Mesenchymal stem cell (in vitro differentiated cells and primary cell): ENCODE data around the gene ASXL2.
"Not testable (repeated sequence)": the region's sequence is repeated elsewhere in the genome, so short reads cannot be mapped to it uniquely, and the experiment has no call there.

Experiments used
- DNase-seq: peaks from one replicate; pipeline ENCODE4 v3.0.0-alpha.2; 2013
- H2AFZ ChIP-seq: one replicate; pipeline ENCODE4 v1.6.1; 2013; ENCODE audit warnings: low read depth, mild to moderate bottlenecking, control low read depth, inconsistent platforms, low read length, moderate library complexity
- H2AK5ac ChIP-seq: 2 replicates; pipeline ENCODE4 v1.6.1; 2013; ENCODE audit warnings: low read length, moderate library complexity, mild to moderate bottlenecking, inconsistent platforms; ENCODE audit not compliant: severe bottlenecking
- H2BK120ac ChIP-seq: one replicate; pipeline ENCODE4 v1.6.1; 2013; ENCODE audit warnings: low read depth, mild to moderate bottlenecking, inconsistent platforms, low read length, moderate library complexity
- H2BK12ac ChIP-seq, 2 experiments: one replicate each; pipeline ENCODE4 v1.6.1; 2013; ENCODE audit warnings: inconsistent platforms in 2 of 2, low read length in 2 of 2, mild to moderate bottlenecking in 2 of 2, moderate library complexity in 2 of 2, control low read depth in 1 of 2
- H2BK15ac ChIP-seq: one replicate; pipeline ENCODE4 v1.6.1; 2013; ENCODE audit warnings: mild to moderate bottlenecking, low read depth, inconsistent platforms; ENCODE audit not compliant: poor library complexity, severe bottlenecking
- H2BK5ac ChIP-seq: 2 replicates; pipeline ENCODE4 v1.6.1; 2013; ENCODE audit warnings: low read depth, mild to moderate bottlenecking, low read length, control low read depth, inconsistent platforms; ENCODE audit not compliant: poor library complexity, severe bottlenecking
- H3K14ac ChIP-seq, 2 experiments: one replicate each; pipeline ENCODE4 v1.6.1; 2013; ENCODE audit warnings: inconsistent platforms in 2 of 2, low read length in 2 of 2, control low read depth in 1 of 2, mild to moderate bottlenecking in 1 of 2, moderate library complexity in 1 of 2
- H3K18ac ChIP-seq, 2 experiments: one replicate each; pipeline ENCODE4 v1.6.1; 2013; ENCODE audit warnings: inconsistent platforms in 2 of 2, low read length in 2 of 2, control low read depth in 1 of 2, low read depth in 1 of 2, mild to moderate bottlenecking in 1 of 2
- H3K23ac ChIP-seq, 2 experiments: one replicate each; pipeline ENCODE4 v1.6.1; 2013; ENCODE audit warnings: inconsistent platforms in 2 of 2, low read length in 2 of 2, mild to moderate bottlenecking in 2 of 2, moderate library complexity in 2 of 2, control low read depth in 1 of 2
- H3K27ac ChIP-seq: 2 replicates; pipeline ENCODE4 v1.5.1; 2013; ENCODE audit warnings: mild to moderate bottlenecking, moderate library complexity, low read length, control low read depth, inconsistent platforms; ENCODE audit not compliant: poor library complexity, severe bottlenecking
- H3K27me3 ChIP-seq, 2 experiments: 2 replicates each; pipeline versions ENCODE4 v1.6.1 to v1.7.0; 2013; ENCODE audit warnings: low read length in 2 of 2, mild to moderate bottlenecking in 2 of 2, moderate library complexity in 2 of 2, control low read depth in 1 of 2, inconsistent platforms in 1 of 2; ENCODE audit not compliant: control insufficient read depth in 1 of 2, insufficient read depth in 1 of 2
- H3K36me3 ChIP-seq, 2 experiments: 2 replicates each; pipeline versions ENCODE4 v1.6.1 to v1.7.0; 2013; ENCODE audit warnings: low read length in 2 of 2, control low read depth in 1 of 2, inconsistent platforms in 1 of 2, low read depth in 1 of 2, mild to moderate bottlenecking in 1 of 2; ENCODE audit not compliant: insufficient read depth in 2 of 2, control insufficient read depth in 1 of 2
- H3K4ac ChIP-seq, 2 experiments: one replicate each; pipeline ENCODE4 v1.6.1; 2013; ENCODE audit warnings: inconsistent platforms in 2 of 2, low read length in 2 of 2, mild to moderate bottlenecking in 2 of 2, moderate library complexity in 2 of 2, control low read depth in 1 of 2, low read depth in 1 of 2
- H3K4me1 ChIP-seq: 2 replicates; pipeline ENCODE4 v1.6.1; 2013; ENCODE audit warnings: low read depth, low read length, control low read depth; ENCODE audit not compliant: control insufficient read depth, insufficient read depth
- H3K4me2 ChIP-seq: 2 replicates; pipeline ENCODE4 v1.6.1; 2013; ENCODE audit warnings: low read length, mild to moderate bottlenecking, inconsistent platforms; ENCODE audit not compliant: poor library complexity, severe bottlenecking
- H3K4me3 ChIP-seq, 2 experiments: 2 replicates each; pipeline versions ENCODE4 v1.5.1 to v1.7.0; 2013; ENCODE audit warnings: low read length in 2 of 2, mild to moderate bottlenecking in 2 of 2, control low read depth in 1 of 2, low read depth in 1 of 2; ENCODE audit not compliant: insufficient read depth in 1 of 2
- H3K79me1 ChIP-seq: replicated peaks from 2 replicates; pipeline ENCODE4 v1.6.1; 2013; ENCODE audit warnings: mild to moderate bottlenecking, control low read depth, low read length, inconsistent platforms; ENCODE audit not compliant: poor library complexity, severe bottlenecking
- H3K9ac ChIP-seq: 2 replicates; pipeline ENCODE4 v1.7.0; 2013; ENCODE audit warnings: mild to moderate bottlenecking, low read length, moderate library complexity
- H3K9me3 ChIP-seq: 2 replicates; pipeline ENCODE4 v1.7.0; 2013; ENCODE audit warnings: mild to moderate bottlenecking, low read length; ENCODE audit not compliant: control insufficient read depth
- H4K8ac ChIP-seq: one replicate; pipeline ENCODE4 v1.6.1; 2013; ENCODE audit warnings: inconsistent platforms, mild to moderate bottlenecking, low read length, moderate library complexity
- H4K91ac ChIP-seq: one replicate; pipeline ENCODE4 v1.6.1; 2013; ENCODE audit warnings: mild to moderate bottlenecking, low read length, inconsistent platforms
- WGBS: methylation state at CpG from one replicate; pipeline ENCODE4 v1.1.7; 2013; ENCODE audit warnings: mixed read lengths; 5-methylcytosine and 5-hydroxymethylcytosine counted together

Gene ASXL2

DNA sequence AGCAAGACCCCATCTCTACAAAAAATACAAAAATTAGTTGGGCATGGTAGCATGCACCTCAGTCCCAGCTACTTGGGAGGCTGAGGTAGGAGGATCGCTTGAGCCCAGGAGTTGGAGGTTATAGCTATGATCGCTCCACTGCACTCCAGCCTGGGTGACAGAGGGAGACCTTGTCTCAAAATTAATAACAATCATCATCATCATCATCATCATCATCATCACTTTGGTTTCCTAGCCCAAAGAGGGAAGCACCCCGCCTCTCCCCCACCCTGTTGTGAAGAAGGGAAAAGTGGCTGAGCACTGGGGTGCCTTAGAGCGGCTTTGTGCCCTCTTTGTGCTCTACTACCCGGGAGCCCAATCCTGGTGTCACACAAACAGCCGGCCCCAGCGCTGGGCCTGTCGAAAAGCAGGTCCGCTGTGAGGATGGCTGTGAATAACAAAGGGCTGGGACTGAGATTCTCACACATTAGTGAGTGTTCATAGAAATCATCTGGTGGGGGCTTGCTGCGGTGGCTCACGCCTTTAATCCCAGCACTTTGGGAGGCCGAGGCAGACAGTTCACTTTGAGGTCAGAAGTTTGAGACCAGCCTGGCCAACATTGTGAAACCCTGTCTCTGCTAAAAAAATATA is 42.6 kb upstream of the ASXL2 start:
- Histone ChIP-seq H2AK5ac (no peak overlapping the region), H2BK12ac (peak overlapping the region; percentile 49 to 90), H3K9me3 (no peaks in the 10 kb centered on the region), H3K23ac (no peak overlapping the region), H4K91ac (no peak overlapping the region), H4K8ac (no peak overlapping the region), H3K79me1 (no peaks in the 10 kb centered on the region), H3K27ac (no peak overlapping the region), H3K9ac (no peak overlapping the region), H3K4me1 (no peaks in the 10 kb centered on the region), H3K36me3 (no peaks in the 10 kb centered on the region), H3K4ac (no peak overlapping the region), H3K18ac (no peak overlapping the region), H3K4me2 (no peak overlapping the region), H3K4me3 (no peak overlapping the region), H2BK5ac (no peak overlapping the region), H3K14ac (no peak overlapping the region), H2BK15ac (no peak overlapping the region), H2BK120ac (no peak overlapping the region), H2AFZ (no peak overlapping the region), H3K27me3 (no peaks in the 10 kb centered on the region)
- WGBS, result 84% methylated on average over 11 of the region's 12 CpGs
- DNase-seq, result no peak

DNA sequence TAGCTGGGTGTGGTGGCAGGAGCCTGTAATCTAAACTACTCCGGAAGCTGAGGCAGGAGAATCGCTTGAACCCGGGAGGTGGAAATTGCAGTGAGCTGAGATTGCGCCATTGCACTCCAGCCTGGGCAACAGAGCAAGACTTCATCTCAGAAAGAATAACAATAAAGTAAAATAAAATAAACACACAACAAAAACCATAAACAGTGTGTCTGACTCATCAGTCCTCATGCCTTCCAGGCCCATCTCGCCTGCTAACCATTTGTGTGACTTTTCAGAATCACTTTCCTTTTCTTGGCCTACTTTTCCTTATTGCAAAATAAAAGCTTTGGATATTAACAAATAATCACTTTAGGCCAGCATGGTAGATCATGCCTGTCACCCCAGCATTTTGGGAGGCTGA is 42.0 kb upstream of the ASXL2 start:
- Histone ChIP-seq H3K4me1 (no peaks in the 10 kb centered on the region), H3K79me1 (no peaks in the 10 kb centered on the region), H3K27me3 (no peaks in the 10 kb centered on the region), H2BK15ac (no peak overlapping the region), H3K4ac (no peak overlapping the region), H3K27ac (no peak overlapping the region), H3K23ac (no peak overlapping the region), H2BK12ac (no peak overlapping the region), H3K9ac (no peak overlapping the region), H3K14ac (no peak overlapping the region), H2AFZ (no peak overlapping the region), H3K9me3 (no peaks in the 10 kb centered on the region), H4K91ac (no peak overlapping the region), H2AK5ac (no peak overlapping the region), H3K4me2 (no peak overlapping the region), H2BK120ac (no peak overlapping the region), H4K8ac (no peak overlapping the region), H3K18ac (no peak overlapping the region), H3K4me3 (no peak overlapping the region), H3K36me3 (no peaks in the 10 kb centered on the region), H2BK5ac (no peak overlapping the region)
- WGBS, result 15% methylated on average over 5 of the region's 5 CpGs
- DNase-seq, result peak; percentile 89

DNA sequence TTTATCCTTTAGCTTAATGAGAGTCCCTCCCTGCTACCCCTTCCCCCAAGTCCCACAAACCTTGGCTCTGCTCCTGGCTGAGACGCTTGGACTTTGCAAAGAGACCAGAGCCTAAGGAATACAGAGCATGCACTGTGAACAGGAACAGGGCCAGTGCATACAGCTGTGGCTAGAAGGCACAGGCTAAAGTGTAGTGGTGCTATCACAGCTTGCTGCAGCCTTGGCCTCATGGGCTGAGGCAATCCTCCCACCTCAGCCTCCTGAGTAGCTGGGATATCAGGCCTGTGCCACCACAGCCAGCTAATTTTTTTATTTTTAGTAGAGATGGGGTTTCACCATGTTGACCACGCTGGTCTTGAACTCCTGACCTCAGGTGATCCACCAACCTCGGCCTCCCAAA is 39.5 kb upstream of the ASXL2 start:
- Histone ChIP-seq H3K9ac (no peak overlapping the region), H4K8ac (no peak overlapping the region)
- whole genome bisulfite sequencing, result 96% methylated on average over 3 of the region's 3 CpGs

DNA sequence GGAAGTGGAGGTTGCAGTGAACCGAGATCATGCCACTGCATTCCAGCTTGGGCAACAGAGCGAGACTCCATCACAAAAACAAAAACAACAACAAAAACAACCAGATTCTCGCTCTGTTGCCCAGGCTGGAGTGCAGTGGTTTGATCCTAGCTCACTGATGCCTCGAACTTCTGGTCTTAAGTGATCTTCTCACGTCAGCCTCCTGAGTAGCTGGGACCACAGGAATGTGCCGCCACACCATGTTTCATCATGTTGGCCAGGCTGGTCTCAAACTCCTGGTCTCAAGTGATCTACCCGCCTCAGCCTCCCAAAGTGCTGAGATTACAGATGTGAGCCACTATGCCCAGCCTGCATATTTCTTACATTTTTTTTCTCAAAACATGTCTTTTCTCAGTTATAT is 39.1 kb upstream of the ASXL2 start:
- H3K4ac ChIP-seq, H4K91ac ChIP-seq, H3K27ac ChIP-seq, H3K4me2 ChIP-seq, H2BK5ac ChIP-seq, H3K9me3 ChIP-seq, H3K4me3 ChIP-seq, H2BK120ac ChIP-seq, H3K9ac ChIP-seq, H3K14ac ChIP-seq, H2AK5ac ChIP-seq, H3K4me1 ChIP-seq, H4K8ac ChIP-seq, H3K79me1 ChIP-seq, H3K23ac ChIP-seq, H2BK15ac ChIP-seq, H2AFZ ChIP-seq, H3K36me3 ChIP-seq, H3K27me3 ChIP-seq, H2BK12ac ChIP-seq, H3K18ac ChIP-seq: not testable (repeated sequence)
- 72% methylated on average over 7 of the region's 7 CpGs for WGBS
- peak; percentile 74 for DNase-seq

More for the DNA sequence above, 39.5 kb upstream of the ASXL2 start:
- H3K4me1 ChIP-seq, result peaks cover 2% of the 10 kb centered on the region
- H2AK5ac ChIP-seq, result no peak overlapping the region
- no peak overlapping the region for H2BK12ac ChIP-seq
- no peak overlapping the region for H3K4ac ChIP-seq
- no peak overlapping the region for H3K27ac ChIP-seq
- no peaks in the 10 kb centered on the region for H3K79me1 ChIP-seq
- H3K9me3 ChIP-seq, result no peaks in the 10 kb centered on the region
- H2AFZ ChIP-seq, result no peak overlapping the region
- no peak for DNase-seq
- no peak overlapping the region for H3K4me2 ChIP-seq
- no peak overlapping the region for H3K14ac ChIP-seq
- no peaks in the 10 kb centered on the region for H3K27me3 ChIP-seq
- no peak overlapping the region for H2BK120ac ChIP-seq
- no peak overlapping the region for H3K4me3 ChIP-seq
- no peaks in the 10 kb centered on the region for H3K36me3 ChIP-seq
- H4K91ac ChIP-seq, result no peak overlapping the region
- peak overlapping the region in 1 of 2 experiments; percentile 18 for H3K18ac ChIP-seq
- no peak overlapping the region for H2BK15ac ChIP-seq
- H3K23ac ChIP-seq, result no peak overlapping the region
- H2BK5ac ChIP-seq, result no peak overlapping the region
